HG02852 (cell line): ENCODE measurements around the gene BRD4.
A peak's percentile ranks its signal among the peaks of the same experiment; 100 is the strongest.

Experiments used
- ATAC-seq: cut with Tn5 transposase; IDR thresholded peaks from one replicate; pipeline ENCODE4 v1.9.1; 2021; ENCODE audit warnings: mild to moderate bottlenecking, moderate library complexity; ENCODE audit not compliant: unreplicated experiment

BRD4 gene

GRCh38 chr19:15235781-15236180 is 96.6 kb downstream of the BRD4 start:
- no peak for ATAC-seq

GRCh38 chr19:15234431-15235130 is 97.8 kb downstream of the BRD4 start:
- ATAC-seq = no peak

- ATAC-seq = no peak
Measured at GRCh38 chr19:15231271-15231670, 101.1 kb downstream of the BRD4 start.

- ATAC-seq = no peak
Measured at GRCh38 chr19:15227261-15227660, 105.1 kb downstream of the BRD4 start.

GRCh38 chr19:15225760-15226159 is 106.6 kb downstream of the BRD4 start:
- no peak for ATAC-seq

GRCh38 chr19:15223649-15224361 is 108.5 kb downstream of the BRD4 start:
- ATAC-seq = peak; percentile 8

- peak; percentile 87 for ATAC-seq
Measured at GRCh38 chr19:15222738-15223648, 109.3 kb downstream of the BRD4 start.

- no peak for ATAC-seq
Measured at GRCh38 chr19:15220833-15221232, 111.5 kb downstream of the BRD4 start.

GRCh38 chr19:15218501-15218900 is 113.8 kb downstream of the BRD4 start:
- ATAC-seq = no peak

- ATAC-seq = no peak
Measured at GRCh38 chr19:15216363-15216762, 116.0 kb downstream of the BRD4 start.

GRCh38 chr19:15213715-15214381 is 118.5 kb downstream of the BRD4 start:
- no peak for ATAC-seq

- ATAC-seq = no peak
Measured at GRCh38 chr19:15212711-15213110, 119.6 kb downstream of the BRD4 start.

GRCh38 chr19:15210323-15210781 is 122.0 kb downstream of the BRD4 start:
- no peak for ATAC-seq

GRCh38 chr19:15201374-15202023 is 130.8 kb downstream of the BRD4 start:
- no peak for ATAC-seq

GRCh38 chr19:15200553-15201364 is 131.6 kb downstream of the BRD4 start, which contains the start of gene NOTCH3:
Gene NOTCH3, minus strand, starts transcription at chr19:15200995. Its CDS starts 90 bp downstream, at chr19:15200905.
- no peak for ATAC-seq

GRCh38 chr19:15199661-15200552 is 132.4 kb downstream of the BRD4 start:
- no peak for ATAC-seq

- no peak for ATAC-seq
Measured at GRCh38 chr19:15198951-15199660, 133.2 kb downstream of the BRD4 start.

- ATAC-seq = no peak
Measured at GRCh38 chr19:15197942-15198341, 134.4 kb downstream of the BRD4 start.
